SU-DHL-6 (cell line): ENCODE results near the gene CDH23.

Source experiments
- H2AFZ ChIP-seq: fragments of 200-600 bp; sonication (generic); 2 replicates; pipeline ENCODE4 v1.6.1; 2014; ENCODE audit warnings: low read depth, mild to moderate bottlenecking, moderate library complexity, mixed read lengths, antibody characterized with exemption, low read length; ENCODE audit not compliant: severe bottlenecking
- H3F3A ChIP-seq: fragments of 200-600 bp; shearing (Covaris generic); 2 replicates; pipeline ENCODE4 v1.6.0; 2016; ENCODE audit warnings: antibody characterized with exemption, mild to moderate bottlenecking; ENCODE audit not compliant: insufficient read depth
- H3K27ac ChIP-seq: fragments of 200-600 bp; sonication (generic); 2 replicates; pipeline ENCODE4 v1.5.1; 2016; ENCODE audit warnings: low read depth, mild to moderate bottlenecking, low read length, moderate library complexity, mixed read lengths
- H3K27me3 ChIP-seq: fragments of 200-600 bp; sonication (generic), shearing (Covaris generic); 2 replicates; pipeline ENCODE4 v1.6.0; 2014; ENCODE audit warnings: mild to moderate bottlenecking, low read length
- H3K36me3 ChIP-seq: fragments of 200-600 bp; sonication (generic); 2 replicates; pipeline ENCODE4 v1.6.1; 2014; ENCODE audit warnings: mild to moderate bottlenecking, low read length, mixed read lengths
- H3K4me2 ChIP-seq: fragments of 300-600, 200-600 bp; shearing (Covaris generic), sonication (generic); 2 replicates; pipeline ENCODE4 v1.6.0; 2014; ENCODE audit warnings: low read length, low read depth, mild to moderate bottlenecking; ENCODE audit not compliant: poor library complexity, severe bottlenecking
- H3K4me3 ChIP-seq: fragments of 200-600 bp; sonication (generic); 2 replicates; pipeline ENCODE4 v1.5.1; 2014; ENCODE audit warnings: antibody characterized with exemption, low read length, mild to moderate bottlenecking, mixed read lengths; ENCODE audit not compliant: insufficient read depth, poor library complexity, severe bottlenecking
- H3K79me2 ChIP-seq: fragments of 200-600 bp; sonication (generic); 2 replicates; pipeline ENCODE4 v1.6.1; 2014; ENCODE audit warnings: mild to moderate bottlenecking, low read length, moderate library complexity; ENCODE audit not compliant: insufficient read depth
- H3K9ac ChIP-seq: fragments of 200-600 bp; sonication (generic); 2 replicates; pipeline ENCODE4 v1.7.0; 2014; ENCODE audit warnings: mild to moderate bottlenecking, low read length
- H3K9me2 ChIP-seq: fragments of 200-600 bp; sonication (generic); replicated peaks from 2 replicates; pipeline ENCODE4 v1.6.1; 2014; ENCODE audit warnings: low read length; ENCODE audit not compliant: insufficient read depth
- H3K9me3 ChIP-seq: fragments of 200-600 bp; sonication (generic); 2 replicates; pipeline ENCODE4 v1.6.1; 2014; ENCODE audit warnings: low read length, mixed read lengths; ENCODE audit not compliant: insufficient read depth
- H4K20me1 ChIP-seq: fragments of 200-600 bp; sonication (generic); 2 replicates; pipeline ENCODE4 v1.6.1; 2014; ENCODE audit warnings: low read depth, mild to moderate bottlenecking, antibody characterized with exemption, low read length, moderate library complexity, mixed read lengths
- EZH2phosphoT487 ChIP-seq: fragments of 200-600 bp; sonication (generic), shearing (Covaris generic); conservative IDR thresholded peaks from 2 replicates; pipeline ENCODE4 v1.6.1; 2018; ENCODE audit warnings: mild to moderate bottlenecking, antibody characterized with exemption, low read length, moderate library complexity, mixed read lengths
- TF ChIP-seq, protein P1 (sequence below): fragments of 200-600 bp; sonication (generic); IDR thresholded peaks from one replicate; pipeline ENCODE4 v1.5.1; 2017; ENCODE audit warnings: antibody characterized with exemption, mild to moderate bottlenecking, low read length, moderate library complexity; ENCODE audit not compliant: insufficient read depth, poor library complexity, severe bottlenecking

CDH23 gene

DNA sequence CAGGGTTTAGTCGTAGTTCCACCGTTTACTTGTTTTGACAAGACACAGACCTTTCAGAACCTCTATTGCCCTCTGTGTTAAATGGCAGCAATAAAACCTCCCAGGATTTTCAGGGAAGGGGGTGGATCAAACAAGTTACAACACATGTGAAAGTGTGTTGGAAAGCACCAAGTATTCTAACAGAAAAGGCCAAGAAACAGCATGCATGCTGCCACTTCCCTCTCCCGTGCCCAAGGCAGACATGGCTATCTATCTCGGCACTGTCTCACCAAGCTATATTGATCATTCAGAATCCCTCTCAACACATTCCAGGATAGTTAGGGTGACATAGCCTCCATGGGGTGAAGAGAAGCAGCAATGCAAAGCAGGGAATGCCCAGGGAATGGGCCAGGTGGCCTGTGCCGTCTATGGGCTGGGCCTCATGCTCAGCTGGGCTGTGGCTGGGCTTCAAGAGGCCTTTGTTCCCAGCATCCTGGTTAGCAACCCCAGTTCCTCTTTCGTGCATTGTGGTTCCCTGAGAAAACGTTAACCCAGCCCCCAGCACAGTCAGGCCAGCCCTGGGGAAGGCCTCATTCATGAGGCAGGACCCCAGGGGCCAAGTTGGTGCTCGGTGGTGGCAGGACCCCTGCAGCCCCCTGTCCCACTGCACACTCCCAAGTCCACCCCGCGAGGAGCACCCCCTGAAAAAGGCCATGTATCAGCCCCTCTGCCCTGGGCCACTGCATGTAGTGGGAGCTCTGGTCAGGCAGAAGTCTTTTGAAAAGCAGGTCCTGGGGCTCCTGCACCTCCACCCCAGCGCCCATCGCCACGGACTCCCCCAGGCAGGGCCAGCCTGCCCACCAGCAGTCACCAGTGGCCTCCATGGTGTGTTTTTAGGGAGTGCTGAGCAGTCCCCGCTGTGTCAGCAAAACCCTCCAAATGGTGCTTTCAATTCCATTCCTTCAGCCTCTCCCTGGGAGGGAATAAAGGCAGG lies 351.1 kb downstream of the CDH23 start:
- Histone ChIP-seq H3K9me2 (no peaks in the 10 kb centered on the region), H4K20me1 (no peaks in the 10 kb centered on the region), H3K27ac (no peak overlapping the region), H3K27me3 (no peaks in the 10 kb centered on the region), H2AFZ (no peak overlapping the region), H3K4me3 (no peak overlapping the region), H3K79me2 (no peaks in the 10 kb centered on the region), H3K4me2 (no peak overlapping the region), H3F3A (no peaks in the 10 kb centered on the region), H3K36me3 (no peaks in the 10 kb centered on the region), H3K9me3 (no peaks in the 10 kb centered on the region), H3K9ac (no peak overlapping the region)
- TF ChIP-seq EZH2phosphoT487 = no peak
- TF ChIP-seq, protein P1, sequence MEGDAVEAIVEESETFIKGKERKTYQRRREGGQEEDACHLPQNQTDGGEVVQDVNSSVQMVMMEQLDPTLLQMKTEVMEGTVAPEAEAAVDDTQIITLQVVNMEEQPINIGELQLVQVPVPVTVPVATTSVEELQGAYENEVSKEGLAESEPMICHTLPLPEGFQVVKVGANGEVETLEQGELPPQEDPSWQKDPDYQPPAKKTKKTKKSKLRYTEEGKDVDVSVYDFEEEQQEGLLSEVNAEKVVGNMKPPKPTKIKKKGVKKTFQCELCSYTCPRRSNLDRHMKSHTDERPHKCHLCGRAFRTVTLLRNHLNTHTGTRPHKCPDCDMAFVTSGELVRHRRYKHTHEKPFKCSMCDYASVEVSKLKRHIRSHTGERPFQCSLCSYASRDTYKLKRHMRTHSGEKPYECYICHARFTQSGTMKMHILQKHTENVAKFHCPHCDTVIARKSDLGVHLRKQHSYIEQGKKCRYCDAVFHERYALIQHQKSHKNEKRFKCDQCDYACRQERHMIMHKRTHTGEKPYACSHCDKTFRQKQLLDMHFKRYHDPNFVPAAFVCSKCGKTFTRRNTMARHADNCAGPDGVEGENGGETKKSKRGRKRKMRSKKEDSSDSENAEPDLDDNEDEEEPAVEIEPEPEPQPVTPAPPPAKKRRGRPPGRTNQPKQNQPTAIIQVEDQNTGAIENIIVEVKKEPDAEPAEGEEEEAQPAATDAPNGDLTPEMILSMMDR = no peak

DNA sequence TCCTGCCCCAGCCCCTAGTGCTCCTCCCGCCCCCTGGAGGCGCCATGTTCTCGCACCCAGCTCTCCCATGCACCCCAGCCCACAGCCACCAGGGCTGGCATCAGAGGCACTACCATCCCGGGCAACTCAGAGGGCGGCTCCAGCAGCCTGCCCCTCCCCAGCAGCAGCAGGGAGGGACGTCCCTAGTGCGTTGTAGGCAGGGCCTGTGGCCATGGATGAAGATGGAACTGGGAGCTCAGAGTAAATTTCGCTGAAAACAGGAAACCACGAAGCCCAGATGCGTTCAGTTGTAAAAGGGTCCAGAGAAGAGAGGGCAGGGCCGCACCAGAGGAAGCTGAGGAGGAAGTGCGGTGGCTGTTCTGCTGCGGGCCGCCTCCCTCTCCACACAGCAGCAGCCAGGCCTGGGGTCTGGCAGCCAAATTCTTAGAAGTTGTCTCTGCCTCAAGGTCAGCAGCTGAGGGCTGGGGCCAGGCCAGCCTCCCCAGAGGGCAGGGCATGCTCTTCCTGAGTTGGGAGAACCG lies 352.0 kb downstream of the CDH23 start:
- no peak overlapping the region for H3K4me2 ChIP-seq
- TF ChIP-seq EZH2phosphoT487 = no peak
- TF ChIP-seq, protein P1 = no peak
- no peaks in the 10 kb centered on the region for H3F3A ChIP-seq
- no peak overlapping the region for H3K9ac ChIP-seq
- no peak overlapping the region for H2AFZ ChIP-seq
- no peaks in the 10 kb centered on the region for H3K36me3 ChIP-seq
- H3K9me2 ChIP-seq = no peaks in the 10 kb centered on the region
- H4K20me1 ChIP-seq = no peaks in the 10 kb centered on the region
- no peak overlapping the region for H3K27ac ChIP-seq
- H3K27me3 ChIP-seq = no peaks in the 10 kb centered on the region
- H3K4me3 ChIP-seq = no peak overlapping the region
- H3K9me3 ChIP-seq = no peaks in the 10 kb centered on the region
- H3K79me2 ChIP-seq = no peaks in the 10 kb centered on the region

DNA sequence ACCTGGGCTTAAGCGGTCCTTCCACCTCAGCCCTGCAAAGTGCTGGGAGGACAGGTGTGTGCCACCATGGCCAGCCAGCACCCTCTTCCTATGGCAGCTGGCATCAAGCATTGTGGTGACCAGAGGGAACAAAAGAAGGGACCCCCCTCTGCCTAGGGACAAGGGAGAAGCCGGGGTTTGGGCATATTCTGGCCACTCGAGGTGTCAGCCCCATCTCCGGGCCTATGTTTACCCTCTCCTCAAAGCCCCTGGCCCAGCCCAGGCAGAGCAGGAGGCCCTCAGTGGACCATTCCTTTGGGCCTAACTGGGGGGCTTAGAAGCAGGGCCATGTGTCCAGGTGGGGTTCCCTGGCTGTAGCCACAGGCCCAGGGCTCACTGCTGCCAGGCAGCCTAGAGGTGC lies 352.7 kb downstream of the CDH23 start:
- Histone ChIP-seq H4K20me1 (no peaks in the 10 kb centered on the region), H3K4me2 (no peak overlapping the region), H3K9ac (no peak overlapping the region), H3K4me3 (no peak overlapping the region), H3K79me2 (no peaks in the 10 kb centered on the region), H3K27ac (no peak overlapping the region), H3K36me3 (no peaks in the 10 kb centered on the region), H3F3A (no peaks in the 10 kb centered on the region), H2AFZ (no peak overlapping the region), H3K27me3 (no peaks in the 10 kb centered on the region), H3K9me3 (no peaks in the 10 kb centered on the region), H3K9me2 (no peaks in the 10 kb centered on the region)
- TF ChIP-seq EZH2phosphoT487 = no peak
- TF ChIP-seq, protein P1 = no peak
